Muscle layer of duodenum (tissue), 2 donors: ENCODE results near the gene PFDN4.
"Not testable (repeated sequence)": the region's sequence is repeated elsewhere in the genome, so short reads cannot be mapped to it uniquely, and the experiment has no call there.

Experiments used
- H3K27ac ChIP-seq: one replicate; pipeline ENCODE4 v1.7.0; 2013; ENCODE audit warnings: mild to moderate bottlenecking, low read length
- H3K27me3 ChIP-seq: one replicate; pipeline ENCODE4 v1.7.0; 2013; ENCODE audit warnings: low read depth, mild to moderate bottlenecking, control low read depth, low read length
- H3K36me3 ChIP-seq, 2 donors: one replicate each; pipeline ENCODE4 v1.7.0; 2013; ENCODE audit warnings: low read length in 2 of 2, control low read depth in 1 of 2, mild to moderate bottlenecking in 1 of 2; ENCODE audit not compliant: insufficient read depth in 2 of 2, control insufficient read depth in 1 of 2
- H3K4me1 ChIP-seq, 2 donors: one replicate each; pipeline ENCODE4 v1.7.0; 2013; ENCODE audit warnings: low read length in 2 of 2, mild to moderate bottlenecking in 2 of 2, control low read depth in 1 of 2, moderate library complexity in 1 of 2; ENCODE audit not compliant: insufficient read depth in 2 of 2, control insufficient read depth in 1 of 2
- H3K4me3 ChIP-seq, 2 donors: one replicate each; pipeline ENCODE4 v1.7.0; 2013; ENCODE audit warnings: low read length in 2 of 2, low read depth in 1 of 2, mild to moderate bottlenecking in 1 of 2
- H3K9me3 ChIP-seq, 2 donors: one replicate each; pipeline ENCODE4 v1.7.0; 2013; ENCODE audit warnings: low read length in 2 of 2, control low read depth in 1 of 2, mild to moderate bottlenecking in 1 of 2; ENCODE audit not compliant: control insufficient read depth in 1 of 2
- donor health status: healthy.

The PFDN4 gene

DNA sequence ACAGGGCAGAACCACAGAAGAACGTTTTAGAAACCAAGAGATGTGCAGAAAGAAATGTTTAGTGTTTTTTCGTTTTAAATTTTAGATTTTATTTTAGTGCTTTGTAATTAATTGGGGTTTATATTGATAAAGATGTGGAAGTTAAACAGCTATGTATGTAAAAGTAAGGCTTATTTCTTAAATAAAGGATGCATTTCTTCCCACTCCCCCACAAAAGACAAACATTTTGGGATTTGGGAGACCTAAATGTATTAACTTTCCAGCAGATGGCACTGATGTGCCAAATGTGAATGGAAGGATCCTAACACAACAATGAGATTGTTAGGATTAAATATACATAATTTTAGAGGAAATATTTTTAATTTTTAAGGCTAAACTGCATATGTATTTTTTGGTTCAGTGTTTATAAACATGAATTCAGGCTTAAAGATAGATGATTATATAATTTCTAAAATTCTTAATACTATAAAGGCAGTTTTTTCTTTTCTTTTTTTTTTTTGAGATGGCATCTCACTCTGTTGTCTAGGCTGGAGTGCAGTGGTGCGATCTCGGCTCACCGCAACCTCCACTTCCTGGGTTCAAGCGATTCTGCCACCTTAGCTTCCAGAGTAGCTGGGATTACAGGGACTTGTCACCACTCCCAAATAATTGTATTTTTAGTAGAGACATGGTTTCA, 12.0 kb downstream of the PFDN4 start:
- no peaks in the 10 kb centered on the region for H3K27me3 ChIP-seq

DNA sequence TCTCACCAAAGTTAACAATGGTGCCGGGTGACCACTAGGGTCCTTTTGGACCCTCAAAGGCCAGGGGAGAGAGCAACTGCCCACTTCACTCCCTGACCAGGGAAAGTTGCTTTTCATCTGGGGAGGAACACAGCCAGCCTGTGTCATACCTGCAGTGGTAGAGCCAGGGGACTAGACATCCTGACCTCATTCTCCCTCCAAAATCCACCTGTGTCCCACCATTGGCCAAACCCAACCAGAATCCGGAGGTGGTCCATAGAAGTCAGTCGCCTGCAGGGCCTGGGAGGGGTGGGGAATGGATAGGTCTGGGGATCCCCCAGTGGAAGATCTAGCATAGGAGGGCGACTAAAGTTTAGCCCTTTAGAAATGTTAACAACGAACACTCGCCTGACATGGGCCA, 12.8 kb downstream of the PFDN4 start:
- H3K9me3 ChIP-seq: no peaks in the 10 kb centered on the region
- H3K4me1 ChIP-seq: no peaks in the 10 kb centered on the region
- no peaks in the 10 kb centered on the region for H3K27me3 ChIP-seq
- H3K27ac ChIP-seq: no peak overlapping the region
- no peak overlapping the region for H3K4me3 ChIP-seq
- peaks cover 5 to 12% of the 10 kb centered on the region in 2 donors for H3K36me3 ChIP-seq

More for the DNA sequence above, 12.0 kb downstream of the PFDN4 start:
- peaks cover 5 to 20% of the 10 kb centered on the region in 2 donors for H3K36me3 ChIP-seq
- no peak overlapping the region for H3K27ac ChIP-seq
- no peak overlapping the region for H3K4me3 ChIP-seq
- H3K9me3 ChIP-seq: no peaks in the 10 kb centered on the region
- peaks cover 0 to 4% of the 10 kb centered on the region in 2 donors for H3K4me1 ChIP-seq

DNA sequence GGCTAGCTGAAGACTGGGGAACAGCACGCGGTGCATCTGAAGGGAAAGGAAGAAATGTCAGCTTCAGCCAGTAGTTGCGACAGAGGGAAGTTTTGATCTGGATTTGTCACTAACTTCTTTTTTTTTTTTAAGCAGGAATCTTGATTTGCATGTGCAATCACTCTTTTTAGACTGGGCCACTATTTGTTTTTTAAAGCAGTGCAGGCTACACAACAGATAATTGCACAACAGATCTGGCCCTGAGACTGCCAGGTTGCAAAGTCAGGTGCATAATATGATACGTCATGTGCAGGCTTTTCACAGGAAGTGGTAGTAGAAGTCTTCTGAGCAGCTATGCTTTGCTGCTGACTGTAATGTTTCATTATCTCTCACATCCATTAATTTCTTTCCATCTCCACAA, 13.5 kb downstream of the PFDN4 start:
- Histone ChIP-seq H3K4me1 (no peaks in the 10 kb centered on the region), H3K9me3 (no peaks in the 10 kb centered on the region), H3K27me3 (no peaks in the 10 kb centered on the region), H3K27ac (no peak overlapping the region), H3K36me3 (peaks cover 5 to 11% of the 10 kb centered on the region in 2 donors), H3K4me3 (no peak overlapping the region)

DNA sequence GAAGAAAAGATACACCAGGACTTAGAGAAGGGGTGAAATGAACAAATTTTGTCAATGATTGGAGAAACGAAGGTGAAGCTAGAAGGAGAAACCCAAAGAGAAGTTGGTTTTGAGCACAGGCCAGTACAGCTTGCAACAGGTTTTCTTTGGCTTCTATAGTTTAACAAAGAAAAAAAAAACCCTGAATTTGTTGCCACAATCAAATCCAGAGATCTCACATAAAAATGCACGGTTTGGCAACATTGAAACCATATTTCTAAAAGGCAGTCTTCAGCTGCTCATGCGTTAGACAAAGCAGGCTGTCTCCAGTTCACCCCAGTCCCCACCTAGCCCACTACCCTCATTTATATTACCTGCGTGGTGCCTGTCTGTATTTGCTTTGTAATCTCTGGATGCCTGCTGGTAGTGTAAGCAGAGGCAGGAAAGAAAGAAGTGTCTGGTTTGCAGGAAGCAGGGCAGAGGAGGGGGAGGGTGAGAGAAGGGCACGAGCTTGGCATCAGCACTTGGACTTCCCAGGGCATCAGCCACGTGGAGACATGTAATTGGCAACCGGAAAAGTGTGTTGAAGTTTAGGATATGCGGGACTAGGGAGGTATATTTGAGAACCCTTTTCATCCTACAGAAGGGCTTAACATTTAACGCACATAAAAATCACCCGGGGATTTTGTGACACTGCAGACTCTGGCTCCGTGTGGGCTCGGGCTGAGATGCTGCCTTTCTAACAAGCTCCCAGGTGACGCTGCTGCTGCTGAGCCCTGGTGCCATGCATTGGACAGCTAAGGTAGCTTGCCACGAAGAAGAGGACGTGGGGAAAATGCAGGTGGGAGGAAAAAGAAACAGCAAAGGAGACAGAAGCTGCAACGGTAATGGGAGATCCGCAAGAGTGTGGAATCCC, 14.4 kb downstream of the PFDN4 start:
- no peak overlapping the region for H3K27ac ChIP-seq

DNA sequence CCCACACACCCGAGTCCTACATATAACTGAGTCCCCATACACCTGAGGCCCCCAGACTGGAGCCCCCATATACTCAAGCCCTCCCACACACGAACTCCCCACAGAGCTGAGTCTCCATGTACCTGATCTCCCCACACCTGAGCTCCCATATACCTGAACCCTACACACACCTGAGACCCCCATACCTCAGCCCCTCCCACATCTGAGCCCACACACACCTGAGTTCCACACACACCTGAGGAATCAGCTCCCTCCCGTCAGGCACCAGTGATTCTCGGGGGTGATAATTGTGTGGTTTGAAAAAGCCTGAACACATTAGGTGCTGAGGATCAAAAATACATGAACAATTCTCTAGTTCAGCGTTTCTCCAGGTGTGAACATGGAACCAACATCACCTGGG, 15.4 kb downstream of the PFDN4 start:
- Histone ChIP-seq H3K4me1 (no peaks in the 10 kb centered on the region), H3K9me3 (no peaks in the 10 kb centered on the region)

More for the DNA sequence above, 14.4 kb downstream of the PFDN4 start:
- Histone ChIP-seq H3K27me3 (no peaks in the 10 kb centered on the region), H3K4me3 (no peak overlapping the region), H3K36me3 (peaks cover 4 to 5% of the 10 kb centered on the region in 2 donors), H3K9me3 (no peaks in the 10 kb centered on the region), H3K4me1 (no peaks in the 10 kb centered on the region)

DNA sequence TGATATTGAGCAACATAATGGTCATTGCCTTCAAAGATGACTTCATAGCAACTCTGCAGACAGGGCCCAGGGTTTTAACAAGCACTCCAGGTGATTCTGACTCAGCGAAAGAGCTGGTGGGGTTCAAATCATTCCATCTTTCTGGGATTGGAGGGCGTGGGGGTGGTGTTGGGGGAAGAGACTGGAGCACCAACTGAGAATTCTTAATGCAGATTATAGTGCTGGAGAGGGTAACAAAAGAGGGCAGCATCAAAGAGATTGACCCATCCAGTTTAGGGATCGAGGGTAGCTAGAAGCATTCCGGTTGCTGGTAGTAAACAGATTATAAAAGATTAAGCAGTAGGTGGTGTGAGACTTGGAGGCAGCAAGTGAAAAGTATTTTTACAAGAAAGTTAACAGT, 15.9 kb downstream of the PFDN4 start:
- Histone ChIP-seq H3K9me3 (no peaks in the 10 kb centered on the region), H3K4me3 (no peak overlapping the region), H3K4me1 (no peaks in the 10 kb centered on the region), H3K27ac (no peak overlapping the region), H3K27me3 (no peaks in the 10 kb centered on the region), H3K36me3 (no peaks in the 10 kb centered on the region)

More for the DNA sequence above, 15.4 kb downstream of the PFDN4 start:
- H3K27me3 ChIP-seq: no peaks in the 10 kb centered on the region
- no peak overlapping the region for H3K4me3 ChIP-seq
- no peak overlapping the region for H3K27ac ChIP-seq
- no peaks in the 10 kb centered on the region for H3K36me3 ChIP-seq

DNA sequence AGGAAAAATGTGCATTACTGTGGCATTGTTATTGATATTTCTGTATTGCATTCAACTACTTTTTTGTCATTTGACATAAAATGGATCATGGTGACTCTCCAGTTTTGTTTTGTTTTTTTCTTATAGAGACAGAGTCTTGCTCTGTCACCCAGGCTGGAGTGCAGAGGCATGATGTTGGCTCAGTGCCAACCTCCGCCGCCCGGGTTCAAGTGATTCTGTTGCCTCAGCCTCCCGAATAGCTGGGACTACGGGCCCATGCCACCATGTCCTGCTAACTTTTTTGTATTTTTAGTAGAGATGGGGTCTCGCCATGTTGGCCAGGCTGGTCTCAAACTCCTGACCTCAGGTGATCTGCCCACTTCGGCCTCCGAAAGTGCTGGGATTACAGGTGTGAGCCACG, 16.8 kb downstream of the PFDN4 start:
- H3K4me3 ChIP-seq, H3K9me3 ChIP-seq, H3K36me3 ChIP-seq, H3K27ac ChIP-seq, H3K4me1 ChIP-seq, H3K27me3 ChIP-seq: not testable (repeated sequence)

DNA sequence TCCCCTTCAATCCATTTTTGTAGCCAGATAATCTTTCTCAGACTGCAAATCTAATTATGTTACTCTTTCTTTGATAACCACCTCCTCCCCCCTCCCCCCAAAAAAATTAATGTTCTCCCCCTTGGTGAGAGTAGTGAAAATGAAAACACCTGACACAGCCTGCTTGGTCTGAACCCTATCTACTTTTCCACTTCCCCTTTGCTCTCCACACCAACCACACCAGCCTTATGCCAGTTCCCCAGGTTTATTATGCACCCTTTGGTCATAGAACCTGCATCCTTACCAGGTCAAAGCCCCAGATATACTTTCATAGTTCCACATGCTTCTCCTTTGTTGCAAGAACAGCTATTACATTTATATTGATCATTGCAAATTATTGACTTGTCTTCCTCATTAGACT, 19.4 kb downstream of the PFDN4 start:
- no peak overlapping the region for H3K4me3 ChIP-seq
- H3K36me3 ChIP-seq: no peaks in the 10 kb centered on the region
- H3K27me3 ChIP-seq: no peaks in the 10 kb centered on the region
- no peaks in the 10 kb centered on the region for H3K4me1 ChIP-seq
- H3K9me3 ChIP-seq: no peaks in the 10 kb centered on the region
- no peak overlapping the region for H3K27ac ChIP-seq

DNA sequence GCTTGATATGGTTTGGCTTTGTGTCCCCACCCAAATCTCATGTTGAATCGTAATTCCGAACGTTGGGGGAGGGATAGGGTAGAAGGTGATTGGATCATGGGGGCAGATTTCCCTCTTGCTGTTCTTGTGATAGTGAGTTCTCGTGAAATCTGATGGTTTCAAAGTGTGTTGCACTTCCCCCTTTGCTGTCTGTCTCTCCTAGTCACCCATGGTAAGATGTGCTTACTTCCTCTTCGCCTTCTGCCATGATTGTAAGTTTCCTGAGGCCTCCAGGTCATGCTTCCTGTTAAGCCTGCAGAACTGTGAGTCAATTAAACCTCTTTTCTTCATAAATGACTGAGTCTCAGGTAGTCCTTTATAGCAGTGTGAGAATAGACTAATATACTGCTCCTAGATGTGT, 19.9 kb downstream of the PFDN4 start:
- Histone ChIP-seq H3K9me3 (peaks cover 0 to 4% of the 10 kb centered on the region in 2 donors), H3K27ac (no peak overlapping the region), H3K36me3 (no peaks in the 10 kb centered on the region), H3K4me1 (no peaks in the 10 kb centered on the region), H3K4me3 (no peak overlapping the region), H3K27me3 (no peaks in the 10 kb centered on the region)

DNA sequence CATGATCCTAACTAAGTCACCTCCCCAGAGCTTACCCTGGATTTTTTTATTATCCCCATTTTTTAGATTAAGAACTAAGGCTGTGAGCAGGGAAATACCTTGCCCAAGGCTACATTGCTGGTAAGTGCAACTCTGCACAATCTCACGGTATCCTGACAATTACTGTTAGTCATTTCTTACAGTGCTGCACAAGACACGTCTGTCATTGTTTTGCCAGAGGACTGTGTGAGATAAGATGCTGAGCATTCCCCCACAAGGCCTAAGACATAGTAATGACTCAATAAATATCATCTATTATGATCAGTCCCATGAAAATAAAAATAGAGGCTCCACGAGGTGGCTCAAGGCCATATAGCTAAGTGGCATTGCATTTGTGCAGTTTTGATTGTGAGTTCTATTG, 21.0 kb downstream of the PFDN4 start:
- Histone ChIP-seq H3K4me3 (no peak overlapping the region), H3K9me3 (peaks cover 0 to 5% of the 10 kb centered on the region in 2 donors), H3K27me3 (no peaks in the 10 kb centered on the region), H3K27ac (no peak overlapping the region), H3K36me3 (no peaks in the 10 kb centered on the region), H3K4me1 (no peaks in the 10 kb centered on the region)

DNA sequence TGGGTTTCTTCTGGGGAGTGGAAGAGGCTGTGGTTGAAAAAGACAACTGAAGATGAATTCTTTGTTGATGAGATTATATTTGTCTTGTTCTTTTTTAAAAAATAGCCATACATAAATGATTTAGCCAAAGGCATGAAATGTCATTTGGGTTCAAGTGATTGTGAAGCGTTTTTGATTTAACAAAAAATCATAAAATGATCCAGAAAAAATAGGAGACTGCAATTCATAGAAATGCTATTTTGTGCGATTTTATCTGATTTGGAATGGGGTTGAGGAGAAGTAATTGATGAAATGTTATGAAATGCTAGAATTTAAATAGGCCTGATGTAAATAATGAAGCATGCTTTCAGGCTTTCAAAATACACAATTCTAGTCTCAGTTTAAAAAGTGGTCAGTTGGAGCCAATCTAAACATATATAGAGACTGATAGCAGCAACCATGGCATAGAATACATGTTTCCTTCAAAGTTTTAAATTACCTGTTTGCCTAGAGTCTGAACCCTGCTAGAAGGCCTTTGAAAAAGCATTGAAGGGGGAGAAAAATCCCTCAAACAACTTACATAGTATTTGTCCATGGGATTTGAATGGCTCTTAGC, 21.8 kb downstream of the PFDN4 start:
- Histone ChIP-seq H3K4me1 (no peaks in the 10 kb centered on the region), H3K27ac (no peak overlapping the region), H3K4me3 (no peak overlapping the region), H3K9me3 (peaks cover 0 to 5% of the 10 kb centered on the region in 2 donors), H3K27me3 (no peaks in the 10 kb centered on the region), H3K36me3 (no peaks in the 10 kb centered on the region)
